Fibroblast of lung (primary cell): Measurements from ENCODE around the gene KYAT1. TPM values are rescaled to one million over a fixed set of nuclear protein-coding genes. Genes with fewer than 3 reads are reported as not detected.
A peak's percentile ranks its signal among the peaks of the same experiment; 100 is the strongest.

ENCODE experiments used
- DNase-seq, 2 donors: peaks; one replicate each; pipeline versions ENCODE4 v3.0.0 to v3.0.0-alpha.2; 2010; ENCODE audit warnings: low read depth in 2 of 2
- H2AFZ ChIP-seq: 2 replicates; pipeline ENCODE4 v1.5.1; 2012; ENCODE audit warnings: low read length, control low read depth, inconsistent platforms
- H3K27ac ChIP-seq: 2 replicates; pipeline ENCODE4 v1.5.1; 2011; ENCODE audit warnings: low read length, control low read depth; ENCODE audit not compliant: insufficient read depth
- H3K27me3 ChIP-seq: 2 replicates; pipeline ENCODE4 v1.5.1; 2011; ENCODE audit warnings: mild to moderate bottlenecking, low read length; ENCODE audit not compliant: control insufficient read depth, insufficient read depth
- H3K36me3 ChIP-seq: 2 replicates; pipeline ENCODE4 v1.5.1; 2011; ENCODE audit warnings: low read length; ENCODE audit not compliant: control insufficient read depth, insufficient read depth
- H3K4me1 ChIP-seq: 2 replicates; pipeline ENCODE4 v1.5.1; 2011; ENCODE audit warnings: low read length; ENCODE audit not compliant: control insufficient read depth, insufficient read depth; ENCODE audit errors: extremely low read depth
- H3K4me2 ChIP-seq: 2 replicates; pipeline ENCODE4 v1.5.1; 2011; ENCODE audit warnings: low read length, control low read depth; ENCODE audit not compliant: insufficient read depth; ENCODE audit errors: extremely low read depth
- H3K4me3 ChIP-seq, 4 experiments: fragments of 200-600 bp in 1 of 4; sonication (generic) in 1 of 4; replicated peaks in 1 of 4; 2 replicates each; pipeline ENCODE4 v1.5.1; 2011 to 2016; ENCODE audit warnings: low read length in 4 of 4, low read depth in 3 of 4, mild to moderate bottlenecking in 3 of 4, control low read depth in 2 of 4, inconsistent platforms in 1 of 4, mixed read lengths in 1 of 4; ENCODE audit not compliant: insufficient read depth in 1 of 4; ENCODE audit errors: control extremely low read depth in 1 of 4
- H3K79me2 ChIP-seq: 2 replicates; pipeline ENCODE4 v1.5.1; 2012; ENCODE audit warnings: mild to moderate bottlenecking, low read length, inconsistent platforms; ENCODE audit not compliant: control insufficient read depth, insufficient read depth
- H3K9ac ChIP-seq: 2 replicates; pipeline ENCODE4 v1.5.1; 2011; ENCODE audit warnings: mild to moderate bottlenecking, low read length, control low read depth; ENCODE audit not compliant: insufficient read depth
- H3K9me3 ChIP-seq: 2 replicates; pipeline ENCODE4 v1.5.1; 2012; ENCODE audit warnings: low read depth, low read length; ENCODE audit not compliant: control insufficient read depth, insufficient read depth
- H4K20me1 ChIP-seq: 2 replicates; pipeline ENCODE4 v1.5.1; 2011; ENCODE audit warnings: low read length; ENCODE audit not compliant: control insufficient read depth, insufficient read depth; ENCODE audit errors: extremely low read depth
- EZH2 ChIP-seq: IDR thresholded peaks from 2 replicates; pipeline ENCODE4 v1.5.1; 2012; ENCODE audit warnings: low read length, control low read depth, mild to moderate bottlenecking; ENCODE audit errors: missing control alignments
- polyA plus RNA-seq, 2 donors: library from polyadenylated mRNA; depleted of rRNA in 1 of 2; stranded (reverse) in 1 of 2; unstranded in 1 of 2; fragments of >200 nt; gene quantifications; 2 replicates each; pipeline ENCODE4 v1.2.1, GENCODE V29; 2011 to 2012; ENCODE audit warnings: missing spikeins in 1 of 2
- total RNA-seq: library from RNA; depleted of rRNA; stranded (reverse); fragments of >200 nt; gene quantifications from 2 replicates; pipeline ENCODE4 v1.2.1, GENCODE V29; 2014
- TF ChIP-seq, protein P1 (sequence below), 2 donors: IDR thresholded peaks in 1 of 2; conservative IDR thresholded peaks in 1 of 2; 1 replicate in 1 of 2; 2 replicates in 1 of 2; pipeline ENCODE4 v1.5.1; 2011 to 2012; ENCODE audit warnings: low read length in 2 of 2, control low read depth in 1 of 2, inconsistent platforms in 1 of 2, low read depth in 1 of 2, mild to moderate bottlenecking in 1 of 2

Gene KYAT1
- total and polyA plus RNA-seq, 2 donors (not counting 1 experiment from before 2014, with no cell fraction given), result 4.7 to 12.4 TPM

DNA sequence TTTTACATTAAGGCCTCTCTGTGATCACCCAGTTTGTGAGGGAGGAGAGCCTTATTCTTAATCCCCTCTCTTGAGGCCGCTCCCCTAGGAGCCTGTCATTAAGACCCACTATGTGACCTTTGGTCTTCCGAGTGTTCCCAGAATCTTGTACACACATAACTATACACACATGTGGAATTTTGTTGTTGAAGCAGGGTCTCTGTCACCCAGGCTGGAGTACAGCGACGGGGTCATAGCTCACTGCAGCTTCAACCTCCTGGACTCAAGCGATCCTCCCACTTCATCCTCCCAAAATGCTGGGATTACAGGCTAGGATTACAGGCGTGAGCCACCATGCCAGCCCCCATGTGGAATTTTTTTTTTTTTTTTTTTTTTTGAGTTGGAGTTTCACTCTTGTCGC lies 24.2 kb upstream of the KYAT1 start:
- Histone ChIP-seq H3K9ac (no peak overlapping the region), H3K9me3 (no peaks in the 10 kb centered on the region), H3K27ac (no peak overlapping the region), H4K20me1 (no peaks in the 10 kb centered on the region), H3K27me3 (no peaks in the 10 kb centered on the region), H3K79me2 (peaks cover 29% of the 10 kb centered on the region), H3K36me3 (peaks cover 28% of the 10 kb centered on the region), H3K4me1 (peaks cover 4% of the 10 kb centered on the region), H3K4me2 (no peak overlapping the region), H2AFZ (no peak overlapping the region), H3K4me3 (no peak overlapping the region)
- no peak for DNase-seq
- TF ChIP-seq EZH2, result no peak
- TF ChIP-seq, protein P1, sequence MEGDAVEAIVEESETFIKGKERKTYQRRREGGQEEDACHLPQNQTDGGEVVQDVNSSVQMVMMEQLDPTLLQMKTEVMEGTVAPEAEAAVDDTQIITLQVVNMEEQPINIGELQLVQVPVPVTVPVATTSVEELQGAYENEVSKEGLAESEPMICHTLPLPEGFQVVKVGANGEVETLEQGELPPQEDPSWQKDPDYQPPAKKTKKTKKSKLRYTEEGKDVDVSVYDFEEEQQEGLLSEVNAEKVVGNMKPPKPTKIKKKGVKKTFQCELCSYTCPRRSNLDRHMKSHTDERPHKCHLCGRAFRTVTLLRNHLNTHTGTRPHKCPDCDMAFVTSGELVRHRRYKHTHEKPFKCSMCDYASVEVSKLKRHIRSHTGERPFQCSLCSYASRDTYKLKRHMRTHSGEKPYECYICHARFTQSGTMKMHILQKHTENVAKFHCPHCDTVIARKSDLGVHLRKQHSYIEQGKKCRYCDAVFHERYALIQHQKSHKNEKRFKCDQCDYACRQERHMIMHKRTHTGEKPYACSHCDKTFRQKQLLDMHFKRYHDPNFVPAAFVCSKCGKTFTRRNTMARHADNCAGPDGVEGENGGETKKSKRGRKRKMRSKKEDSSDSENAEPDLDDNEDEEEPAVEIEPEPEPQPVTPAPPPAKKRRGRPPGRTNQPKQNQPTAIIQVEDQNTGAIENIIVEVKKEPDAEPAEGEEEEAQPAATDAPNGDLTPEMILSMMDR (conservative IDR thresholded peaks at IDR 0.05 in 1 of 2, IDR thresholded peaks at IDR 0.05 in 1 of 2; ENCODE audit: low read depth in 1 of 2, low read length in 2 of 2), result no peak

GRCh38 chr9:128903871-128904620 lies 22.3 kb upstream of the KYAT1 start:
- Histone ChIP-seq H3K36me3 (peaks cover 20% of the 10 kb centered on the region), H3K79me2 (peaks cover 20% of the 10 kb centered on the region), H3K9me3 (no peaks in the 10 kb centered on the region), H3K9ac (no peak overlapping the region), H3K4me3 (no peak overlapping the region), H3K4me1 (peaks cover 2% of the 10 kb centered on the region), H2AFZ (no peak overlapping the region), H3K27me3 (no peaks in the 10 kb centered on the region), H4K20me1 (no peaks in the 10 kb centered on the region), H3K4me2 (no peak overlapping the region), H3K27ac (no peak overlapping the region)
- TF ChIP-seq, protein P1 (conservative IDR thresholded peaks at IDR 0.05 in 1 of 2, IDR thresholded peaks at IDR 0.05 in 1 of 2; ENCODE audit: low read depth in 1 of 2, low read length in 2 of 2), result no peak
- no peak for TF ChIP-seq EZH2
- DNase-seq, result peak; percentile 32 to 44

GRCh38 chr9:128903079-128903461 lies 21.3 kb upstream of the KYAT1 start:
- H3K4me2 ChIP-seq, result no peak overlapping the region
- no peak for DNase-seq
- no peak overlapping the region for H2AFZ ChIP-seq
- H3K4me3 ChIP-seq, result no peak overlapping the region
- no peaks in the 10 kb centered on the region for H3K27me3 ChIP-seq
- no peaks in the 10 kb centered on the region for H4K20me1 ChIP-seq
- H3K9ac ChIP-seq, result no peak overlapping the region
- no peak overlapping the region for H3K27ac ChIP-seq
- peaks cover 10% of the 10 kb centered on the region for H3K36me3 ChIP-seq
- H3K4me1 ChIP-seq, result peaks cover 2% of the 10 kb centered on the region
- peaks cover 17% of the 10 kb centered on the region for H3K79me2 ChIP-seq
- TF ChIP-seq EZH2, result no peak
- TF ChIP-seq, protein P1 (conservative IDR thresholded peaks at IDR 0.05 in 1 of 2, IDR thresholded peaks at IDR 0.05 in 1 of 2; ENCODE audit: low read depth in 1 of 2, low read length in 2 of 2), result no peak
- H3K9me3 ChIP-seq, result no peaks in the 10 kb centered on the region
